ENCODE data around the gene CNNM1. TPM values are rescaled to one million over a fixed set of nuclear protein-coding genes. Genes with fewer than 3 reads are reported as not detected.

The CNNM1 gene
- total RNA-seq, 1 donor from 2014 or later = 0.35 TPM

- intact Hi-C loops (cut with DNase I) = no loop called here
- no peaks in the 10 kb centered on the region for H3K27me3 ChIP-seq (ENCODE audit: low read depth)
- no peak overlapping the region for H3K27ac ChIP-seq
- H3K4me3 ChIP-seq = no peak overlapping the region
- H3K36me3 ChIP-seq = no peaks in the 10 kb centered on the region
- H3K9me3 ChIP-seq = no peaks in the 10 kb centered on the region
- H3K4me1 ChIP-seq = no peaks in the 10 kb centered on the region
- ATAC-seq (no peak), DNase-seq (no peak)
- TF ChIP-seq CTCF (IDR thresholded peaks at IDR 0.05) = no peak
Measured at GRCh38 chr10:99382176-99382575, 53.0 kb downstream of the CNNM1 start.

GRCh38 chr10:99387071-99387470 lies 57.9 kb downstream of the CNNM1 start:
- TF ChIP-seq CTCF (IDR thresholded peaks at IDR 0.05) = no peak
- Histone ChIP-seq H3K4me1 (peaks cover under 1% of the 10 kb centered on the region), H3K27ac (no peak overlapping the region), H3K4me3 (no peak overlapping the region), H3K27me3 (ENCODE audit: low read depth) (no peaks in the 10 kb centered on the region), H3K36me3 (no peaks in the 10 kb centered on the region), H3K9me3 (no peaks in the 10 kb centered on the region)
- no peak for DNase-seq
- ATAC-seq = no peak
- intact Hi-C loops (cut with DNase I) = no loop called here

GRCh38 chr10:99387541-99387940 lies 58.4 kb downstream of the CNNM1 start:
- intact Hi-C loops (cut with DNase I) = no loop called here
- peaks cover 5% of the 10 kb centered on the region for H3K4me1 ChIP-seq
- H3K36me3 ChIP-seq = no peaks in the 10 kb centered on the region
- no peaks in the 10 kb centered on the region for H3K27me3 ChIP-seq (ENCODE audit: low read depth)
- no peak overlapping the region for H3K27ac ChIP-seq
- TF ChIP-seq CTCF (IDR thresholded peaks at IDR 0.05) = no peak
- H3K9me3 ChIP-seq = no peaks in the 10 kb centered on the region
- H3K4me3 ChIP-seq = no peak overlapping the region
- DNase-seq (no peak), ATAC-seq (no peak)

GRCh38 chr10:99389729-99390480 lies 60.7 kb downstream of the CNNM1 start:
- no peak overlapping the region for H3K27ac ChIP-seq
- no peak for ATAC-seq
- H3K36me3 ChIP-seq = no peaks in the 10 kb centered on the region
- TF ChIP-seq CTCF (IDR thresholded peaks at IDR 0.05) = no peak
- no peaks in the 10 kb centered on the region for H3K9me3 ChIP-seq
- H3K4me3 ChIP-seq = no peak overlapping the region
- intact Hi-C loops (cut with DNase I) = no loop called here
- no peak for DNase-seq
- no peaks in the 10 kb centered on the region for H3K27me3 ChIP-seq (ENCODE audit: low read depth)
- H3K4me1 ChIP-seq = peaks cover 7% of the 10 kb centered on the region

- ATAC-seq = no peak
- TF ChIP-seq CTCF (IDR thresholded peaks at IDR 0.05) = no peak
Measured at GRCh38 chr10:99391346-99391745, 62.2 kb downstream of the CNNM1 start.

More at GRCh38 chr10:99391346-99391745, 62.2 kb downstream of the CNNM1 start:
- intact Hi-C loops (cut with DNase I) = no loop called here
- Histone ChIP-seq H3K27me3 (ENCODE audit: low read depth) (no peaks in the 10 kb centered on the region), H3K4me1 (peaks cover 14% of the 10 kb centered on the region), H3K4me3 (no peak overlapping the region), H3K9me3 (no peaks in the 10 kb centered on the region), H3K27ac (no peak overlapping the region), H3K36me3 (peaks cover under 1% of the 10 kb centered on the region)
- DNase-seq = no peak
